Left ventricle myocardium inferior (tissue), 1 donor: ENCODE results near the gene PYGM. TPM values are rescaled to one million over a fixed set of nuclear protein-coding genes. Genes with fewer than 3 reads are reported as not detected.

ENCODE experiments used
- DNase-seq: peaks from one replicate; pipeline ENCODE4 v3.0.0-alpha.2; 2020
- H3K27ac ChIP-seq: fragments of 200-600 bp; replicated peaks from 2 replicates; pipeline ENCODE4 v1.8.0; 2021
- H3K27me3 ChIP-seq: fragments of 200-600 bp; 2 replicates; pipeline ENCODE4 v1.8.0; 2021; ENCODE audit warnings: low read depth
- H3K36me3 ChIP-seq: fragments of 200-600 bp; 2 replicates; pipeline ENCODE4 v1.8.0; 2021
- H3K4me1 ChIP-seq: fragments of 200-600 bp; 2 replicates; pipeline ENCODE4 v1.8.0; 2021
- H3K4me3 ChIP-seq: fragments of 200-600 bp; 2 replicates; pipeline ENCODE4 v1.8.0; 2021; ENCODE audit warnings: mild to moderate bottlenecking, moderate library complexity
- H3K9me3 ChIP-seq: fragments of 200-600 bp; replicated peaks from 2 replicates; pipeline ENCODE4 v1.8.0; 2021
- CTCF ChIP-seq: fragments of 200-600 bp; IDR thresholded peaks from 2 replicates; pipeline ENCODE4 v1.8.0; 2021; ENCODE audit warnings: antibody characterized with exemption, mild to moderate bottlenecking, borderline replicate concordance
- intact Hi-C: fragments of 100-400 bp; cut with micrococcal nuclease; formaldehyde crosslinking; loops from one replicate; pipeline ENCODE4 v1.11.0; 2022
- total RNA-seq: library from RNA; stranded (reverse); fragmentation: NEBNext Ultra II Directional; extraction: Animal tissue kit (Norgen Biotek cat#: 25700); gene quantifications from one replicate; pipeline ENCODE4 v1.2.1, GENCODE V29; 2021
- donor health status: DM: no; HTN: yes; CAD: no; lungs with severe emphysema.

The PYGM gene
- total RNA-seq, 1 donor from 2014 or later: 89.5 TPM

- TF ChIP-seq CTCF: no peak
- intact Hi-C loops: no loop called here
- Histone ChIP-seq H3K4me3 (no peak overlapping the region), H3K27me3 (peaks cover 100% of the 10 kb centered on the region), H3K36me3 (no peaks in the 10 kb centered on the region), H3K9me3 (no peaks in the 10 kb centered on the region), H3K4me1 (peaks cover 4% of the 10 kb centered on the region), H3K27ac (no peak overlapping the region)
- no peak for DNase-seq
These were observed 42.6 kb downstream of the PYGM start for GRCh38 chr11:64717268-64717578.

- no peak for TF ChIP-seq CTCF
These were observed 43.1 kb downstream of the PYGM start for GRCh38 chr11:64716473-64717267.

GRCh38 chr11:64715756-64716472, 43.9 kb downstream of the PYGM start:
- intact Hi-C loops: no loop called here
- H3K27me3 ChIP-seq: peaks cover 100% of the 10 kb centered on the region
- no peak for DNase-seq

More at GRCh38 chr11:64716473-64717267, 43.1 kb downstream of the PYGM start:
- Histone ChIP-seq H3K4me3 (no peak overlapping the region), H3K27ac (no peak overlapping the region), H3K9me3 (no peaks in the 10 kb centered on the region), H3K36me3 (no peaks in the 10 kb centered on the region), H3K4me1 (peaks cover 4% of the 10 kb centered on the region), H3K27me3 (peaks cover 100% of the 10 kb centered on the region)
- intact Hi-C loops: no loop called here
- DNase-seq: no peak

GRCh38 chr11:64715110-64715509, 44.7 kb downstream of the PYGM start:
- intact Hi-C loops: no loop called here
- no peak for DNase-seq

More at GRCh38 chr11:64715756-64716472, 43.9 kb downstream of the PYGM start:
- Histone ChIP-seq H3K36me3 (no peaks in the 10 kb centered on the region), H3K4me1 (peaks cover 7% of the 10 kb centered on the region), H3K9me3 (no peaks in the 10 kb centered on the region), H3K4me3 (no peak overlapping the region), H3K27ac (no peak overlapping the region)
- no peak for TF ChIP-seq CTCF

GRCh38 chr11:64714666-64715065, 45.1 kb downstream of the PYGM start:
- Histone ChIP-seq H3K36me3 (no peaks in the 10 kb centered on the region), H3K4me1 (peaks cover 8% of the 10 kb centered on the region), H3K9me3 (no peaks in the 10 kb centered on the region), H3K4me3 (no peak overlapping the region), H3K27ac (no peak overlapping the region), H3K27me3 (peaks cover 100% of the 10 kb centered on the region)
- no peak for DNase-seq
- intact Hi-C loops: no loop called here
- TF ChIP-seq CTCF: no peak

More at GRCh38 chr11:64715110-64715509, 44.7 kb downstream of the PYGM start:
- no peak for TF ChIP-seq CTCF
- Histone ChIP-seq H3K9me3 (no peaks in the 10 kb centered on the region), H3K27me3 (peaks cover 100% of the 10 kb centered on the region), H3K4me1 (peaks cover 8% of the 10 kb centered on the region), H3K27ac (no peak overlapping the region), H3K4me3 (no peak overlapping the region), H3K36me3 (no peaks in the 10 kb centered on the region)
